Parathyroid adenoma (tissue), 2 donors: ENCODE results near the gene EIF1.
"Not testable (repeated sequence)": the region's sequence is repeated elsewhere in the genome, so short reads cannot be mapped to it uniquely, and the experiment has no call there.

ENCODE experiments used
- H2AFZ ChIP-seq: fragments of 300-600 bp; sonication (generic); one replicate; pipeline ENCODE4 v1.7.0; 2017; ENCODE audit warnings: antibody characterized with exemption, mild to moderate bottlenecking
- H3K27ac ChIP-seq: fragments of 300-600 bp; sonication (generic); one replicate; pipeline ENCODE4 v1.7.0; 2017
- H3K27me3 ChIP-seq: fragments of 300-600 bp; sonication (generic); one replicate; pipeline ENCODE4 v1.7.0; 2017; ENCODE audit warnings: low read length; ENCODE audit not compliant: control insufficient read depth, insufficient read depth
- H3K36me3 ChIP-seq: fragments of 300-600 bp; sonication (generic); one replicate; pipeline ENCODE4 v1.7.0; 2017; ENCODE audit warnings: low read length; ENCODE audit not compliant: control insufficient read depth, insufficient read depth
- H3K4me1 ChIP-seq: fragments of 300-600 bp; sonication (generic); one replicate; pipeline ENCODE4 v1.7.0; 2017; ENCODE audit warnings: control low read depth
- H3K4me2 ChIP-seq: fragments of 300-600 bp; sonication (generic); one replicate; pipeline ENCODE4 v1.7.0; 2017; ENCODE audit warnings: low read length
- H3K4me3 ChIP-seq: fragments of 300-600 bp; sonication (generic); one replicate; pipeline ENCODE4 v1.7.0; 2017; ENCODE audit warnings: low read depth, low read length
- H3K79me2 ChIP-seq: fragments of 300-600 bp; sonication (generic); one replicate; pipeline ENCODE4 v1.7.0; 2017; ENCODE audit warnings: control low read depth
- H3K9ac ChIP-seq: fragments of 300-600 bp; sonication (generic); one replicate; pipeline ENCODE4 v1.7.0; 2017; ENCODE audit warnings: mild to moderate bottlenecking
- H3K9me3 ChIP-seq: fragments of 300-600 bp; sonication (generic); one replicate; pipeline ENCODE4 v1.7.0; 2017; ENCODE audit warnings: low read length; ENCODE audit not compliant: control insufficient read depth
- TF ChIP-seq, protein P1 (sequence below): fragments of 300-600 bp; sonication (generic); IDR thresholded peaks from one replicate; pipeline ENCODE4 v1.7.0; 2017; ENCODE audit warnings: antibody characterized with exemption, mild to moderate bottlenecking
- donor health status: primary hyperparathyroidism.

Gene EIF1

DNA sequence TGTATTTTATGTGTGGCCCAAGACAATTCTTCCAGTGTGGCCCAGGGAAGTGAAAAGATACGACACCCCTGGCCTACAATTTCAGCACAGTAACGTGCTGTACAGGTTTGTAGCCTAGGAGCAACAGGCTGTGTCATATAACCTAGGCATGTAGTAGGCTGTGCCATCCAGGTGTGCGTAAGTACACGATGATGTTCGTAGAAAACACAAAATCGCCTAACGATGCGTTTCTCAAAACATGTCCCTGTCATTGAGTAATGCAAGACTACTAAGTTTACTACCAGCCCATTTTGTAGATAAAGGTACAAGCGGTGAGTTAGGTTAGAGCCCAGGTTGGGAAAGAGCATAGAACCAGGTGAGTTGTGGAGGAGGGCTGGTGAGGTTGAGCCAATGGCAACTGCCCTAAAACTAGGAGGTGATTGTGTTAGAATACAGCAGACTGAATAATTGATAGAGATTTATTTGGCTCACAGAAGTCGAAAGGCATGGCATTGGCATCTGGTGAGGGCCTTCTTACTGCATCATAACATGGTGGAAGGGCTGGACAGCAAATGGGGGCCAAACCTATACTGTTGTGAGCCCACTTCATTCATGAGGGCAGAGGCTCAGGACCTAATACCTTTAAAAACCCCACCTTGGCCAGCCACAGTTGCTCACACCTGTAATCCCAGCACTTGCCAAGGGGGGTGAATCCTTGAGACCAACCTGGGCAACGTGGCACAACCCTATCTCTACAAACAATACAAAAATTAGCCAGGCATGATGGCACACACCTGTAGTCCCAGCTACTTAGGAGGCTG, 4.2 kb downstream of the EIF1 start:
- Histone ChIP-seq H3K9me3 (no peaks in the 10 kb centered on the region), H3K4me2 (no peak overlapping the region), H3K36me3 (no peaks in the 10 kb centered on the region), H3K9ac (no peak overlapping the region), H3K27ac (peak overlapping the region; percentile 8), H3K4me3 (no peak overlapping the region), H2AFZ (no peak overlapping the region), H3K79me2 (peaks cover 6% of the 10 kb centered on the region), H3K27me3 (no peaks in the 10 kb centered on the region), H3K4me1 (peaks cover 14% of the 10 kb centered on the region)
- TF ChIP-seq, protein P1, sequence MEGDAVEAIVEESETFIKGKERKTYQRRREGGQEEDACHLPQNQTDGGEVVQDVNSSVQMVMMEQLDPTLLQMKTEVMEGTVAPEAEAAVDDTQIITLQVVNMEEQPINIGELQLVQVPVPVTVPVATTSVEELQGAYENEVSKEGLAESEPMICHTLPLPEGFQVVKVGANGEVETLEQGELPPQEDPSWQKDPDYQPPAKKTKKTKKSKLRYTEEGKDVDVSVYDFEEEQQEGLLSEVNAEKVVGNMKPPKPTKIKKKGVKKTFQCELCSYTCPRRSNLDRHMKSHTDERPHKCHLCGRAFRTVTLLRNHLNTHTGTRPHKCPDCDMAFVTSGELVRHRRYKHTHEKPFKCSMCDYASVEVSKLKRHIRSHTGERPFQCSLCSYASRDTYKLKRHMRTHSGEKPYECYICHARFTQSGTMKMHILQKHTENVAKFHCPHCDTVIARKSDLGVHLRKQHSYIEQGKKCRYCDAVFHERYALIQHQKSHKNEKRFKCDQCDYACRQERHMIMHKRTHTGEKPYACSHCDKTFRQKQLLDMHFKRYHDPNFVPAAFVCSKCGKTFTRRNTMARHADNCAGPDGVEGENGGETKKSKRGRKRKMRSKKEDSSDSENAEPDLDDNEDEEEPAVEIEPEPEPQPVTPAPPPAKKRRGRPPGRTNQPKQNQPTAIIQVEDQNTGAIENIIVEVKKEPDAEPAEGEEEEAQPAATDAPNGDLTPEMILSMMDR: no peak

DNA sequence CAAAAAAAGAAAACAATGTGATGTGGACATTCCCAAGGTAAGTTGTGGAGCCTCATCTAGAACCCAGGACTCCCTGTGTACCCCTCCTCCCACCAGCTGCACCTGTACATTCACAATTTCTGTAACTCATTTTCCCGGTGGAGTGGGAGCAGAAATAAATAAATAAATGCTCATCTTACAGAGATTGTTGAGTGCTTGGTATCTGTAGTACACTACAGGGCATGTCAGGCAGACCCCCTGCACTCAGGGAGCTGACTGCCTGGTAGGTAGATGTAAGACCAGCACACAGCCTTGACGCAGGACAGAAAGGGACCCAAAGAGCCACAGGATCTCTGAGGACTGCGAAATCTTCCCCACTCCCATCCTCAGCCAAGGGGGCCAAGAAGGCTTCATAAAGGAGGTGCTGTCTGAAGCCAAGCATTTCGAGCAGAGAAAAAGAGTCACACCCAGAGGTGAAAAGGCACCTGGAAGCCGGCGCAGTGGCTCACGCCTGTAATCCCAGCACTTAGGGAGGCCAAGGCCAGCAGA, 6.5 kb downstream of the EIF1 start:
- Histone ChIP-seq H3K9ac (no peak overlapping the region), H3K27me3 (no peaks in the 10 kb centered on the region), H3K36me3 (no peaks in the 10 kb centered on the region), H3K9me3 (no peaks in the 10 kb centered on the region), H2AFZ (no peak overlapping the region), H3K4me1 (peaks cover 10% of the 10 kb centered on the region), H3K27ac (no peak overlapping the region), H3K4me2 (no peak overlapping the region), H3K79me2 (no peaks in the 10 kb centered on the region), H3K4me3 (no peak overlapping the region)
- TF ChIP-seq, protein P1: no peak

DNA sequence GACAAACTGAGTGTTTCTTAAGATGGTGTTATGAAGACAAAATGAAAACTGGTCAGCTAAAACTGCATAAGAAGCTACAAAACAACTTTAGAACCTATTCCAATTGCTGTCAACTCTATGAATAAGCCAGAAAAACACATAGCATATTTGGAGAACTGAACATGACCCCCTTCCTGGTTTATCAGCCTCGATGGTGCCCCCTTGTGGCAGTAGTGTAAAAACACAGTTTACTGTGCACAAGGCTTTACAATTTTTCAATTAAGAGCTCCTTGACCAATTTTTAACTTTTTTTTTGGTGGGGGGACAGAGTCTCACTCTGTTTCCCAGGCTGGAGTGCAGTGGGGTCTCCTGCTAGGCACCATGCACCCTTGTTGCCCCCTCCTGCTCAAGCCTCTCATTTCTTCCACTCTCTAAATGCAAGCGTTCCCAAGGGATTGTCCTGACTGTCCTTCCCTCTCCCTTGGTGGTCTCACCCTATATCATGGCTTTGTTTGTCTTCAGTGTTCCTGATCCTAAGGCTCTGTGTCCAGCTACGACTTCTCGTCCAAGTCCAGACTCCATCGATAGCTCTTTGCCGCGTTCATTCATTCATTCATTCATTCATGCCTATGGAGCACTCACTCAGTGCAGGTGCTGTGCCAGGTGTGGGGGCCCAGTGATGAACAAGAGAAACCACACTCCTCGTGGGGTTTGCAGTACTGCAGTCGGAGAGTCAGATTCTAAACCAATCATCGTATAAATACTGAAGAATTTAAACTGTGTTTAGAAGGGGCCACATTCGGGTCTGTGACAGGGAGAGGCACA, 7.5 kb downstream of the EIF1 start:
- Histone ChIP-seq H2AFZ (no peak overlapping the region), H3K27ac (no peak overlapping the region), H3K79me2 (no peaks in the 10 kb centered on the region), H3K36me3 (no peaks in the 10 kb centered on the region), H3K27me3 (no peaks in the 10 kb centered on the region), H3K9me3 (no peaks in the 10 kb centered on the region), H3K4me3 (no peak overlapping the region), H3K9ac (no peak overlapping the region), H3K4me1 (peaks cover 4% of the 10 kb centered on the region), H3K4me2 (no peak overlapping the region)
- TF ChIP-seq, protein P1: peak; percentile 83

DNA sequence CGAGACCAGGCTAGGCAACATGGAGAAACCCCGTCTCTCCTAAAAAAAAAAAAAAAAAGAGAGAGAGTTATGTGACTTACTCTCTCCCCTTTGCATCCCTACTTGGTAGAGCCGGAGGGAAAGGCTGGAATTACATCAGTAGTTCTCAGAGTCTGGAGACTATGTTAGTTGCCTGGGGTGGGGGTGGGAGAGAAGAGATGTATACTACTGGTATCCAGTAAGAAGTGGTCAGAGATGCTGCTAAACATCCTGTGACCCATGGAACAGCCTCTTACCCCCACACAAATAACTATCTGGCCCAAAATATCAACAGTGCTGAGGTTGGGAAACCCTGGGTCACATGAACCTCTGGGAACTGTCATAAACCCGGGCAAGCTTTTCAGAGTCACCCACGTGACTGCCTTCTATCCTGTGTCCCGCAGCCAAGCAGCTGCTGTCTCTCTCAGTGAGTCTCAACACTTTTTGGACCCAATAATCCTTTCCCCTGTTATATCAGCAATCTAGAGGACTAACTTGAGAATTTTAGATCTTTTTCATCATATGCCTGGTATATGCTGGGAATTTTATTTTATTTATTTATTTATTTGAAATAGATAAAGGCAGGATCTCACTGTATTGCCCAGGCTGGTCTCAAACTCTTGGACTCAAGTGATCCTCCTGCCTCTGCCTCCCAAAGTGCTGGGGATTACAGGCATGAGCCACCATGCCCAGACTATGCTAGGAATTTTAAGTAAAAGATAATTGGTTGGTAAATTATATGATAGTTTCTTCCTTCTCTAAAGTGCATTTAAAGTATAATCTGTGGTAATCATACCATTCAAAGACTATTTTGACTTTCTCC, 8.7 kb downstream of the EIF1 start:
- no peaks in the 10 kb centered on the region for H3K79me2 ChIP-seq
- no peak overlapping the region for H3K4me2 ChIP-seq
- H3K9ac ChIP-seq: no peak overlapping the region
- no peaks in the 10 kb centered on the region for H3K9me3 ChIP-seq
- peaks cover 3% of the 10 kb centered on the region for H3K4me1 ChIP-seq
- no peaks in the 10 kb centered on the region for H3K27me3 ChIP-seq
- no peaks in the 10 kb centered on the region for H3K36me3 ChIP-seq
- H3K27ac ChIP-seq: no peak overlapping the region
- no peak overlapping the region for H2AFZ ChIP-seq
- H3K4me3 ChIP-seq: peak overlapping the region; percentile 16
- TF ChIP-seq, protein P1: no peak

DNA sequence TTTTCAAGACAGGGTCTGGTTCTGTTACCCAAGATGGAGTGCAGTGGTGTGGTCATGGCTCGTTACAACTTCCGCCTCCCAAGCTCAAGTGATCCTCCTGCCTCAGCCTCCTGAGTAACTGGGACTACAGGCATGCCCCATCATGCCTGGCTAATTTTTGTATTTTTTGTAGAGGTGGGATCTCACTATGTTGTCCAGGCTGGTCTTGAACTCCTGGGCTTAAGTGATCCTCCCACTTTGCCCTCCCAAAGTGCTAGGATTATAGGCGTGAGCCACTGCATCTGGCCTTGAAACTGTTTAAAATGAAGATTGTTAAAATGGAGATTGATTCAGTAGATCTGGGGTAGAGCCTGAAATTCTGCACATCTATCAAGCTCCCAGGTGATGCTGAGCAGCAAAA, 12.2 kb downstream of the EIF1 start:
- H3K4me2 ChIP-seq, H3K9me3 ChIP-seq, H3K79me2 ChIP-seq, H3K36me3 ChIP-seq, H3K9ac ChIP-seq, H3K4me3 ChIP-seq, H3K27me3 ChIP-seq, H3K4me1 ChIP-seq, H2AFZ ChIP-seq, H3K27ac ChIP-seq: not testable (repeated sequence)
